K562 (cell line): ENCODE results near the gene LYPLA2. TPM values are rescaled to one million over a fixed set of nuclear protein-coding genes. Genes with fewer than 3 reads are reported as not detected.

Experiments
- BRD4 ChIP-seq: fragments of 200-600 bp; sonication (generic); IDR thresholded peaks from 2 replicates; pipeline ENCODE4 v1.6.1; 2017; ENCODE audit warnings: inconsistent platforms
- BRF2 ChIP-seq: IDR thresholded peaks from 3 replicates; pipeline ENCODE4 v1.6.1; 2011; ENCODE audit warnings: borderline replicate concordance, mild to moderate bottlenecking; ENCODE audit not compliant: insufficient read length, insufficient read depth
- CHAMP1 ChIP-seq: fragments of 450-650 bp; IDR thresholded peaks from 2 replicates; pipeline ENCODE4 v1.6.1; 2016; ENCODE audit warnings: mild to moderate bottlenecking
- DMBX1 ChIP-seq: fragments of 250-450 bp; sonication (Bioruptor Pico); IDR thresholded peaks from 2 replicates; pipeline ENCODE4 v1.8.0; 2022; ENCODE audit warnings: inconsistent platforms, mild to moderate bottlenecking, moderate library complexity, borderline replicate concordance
- FOXP4 ChIP-seq: sonication (generic); formaldehyde crosslinking; IDR thresholded peaks from 2 replicates; pipeline ENCODE4 v1.8.0; 2022; ENCODE audit warnings: mild to moderate bottlenecking, missing genetic modification reagents, borderline replicate concordance
- FUS ChIP-seq: fragments of 200-400 bp; formaldehyde crosslinking; optimal IDR thresholded peaks from 2 replicates; pipeline ENCODE3; 2017; ENCODE audit warnings: low read depth, low read length
- GABPB1 ChIP-seq: sonication (generic); formaldehyde crosslinking; IDR thresholded peaks from 2 replicates; pipeline ENCODE4 v1.8.0; 2022; ENCODE audit warnings: mild to moderate bottlenecking, missing genetic modification reagents
- GTF2B ChIP-seq: IDR thresholded peaks from 2 replicates; pipeline ENCODE4 v1.6.1; 2011; ENCODE audit not compliant: insufficient read length; ENCODE audit errors: extremely low read depth
- MAFK ChIP-seq: IDR thresholded peaks from 2 replicates; pipeline ENCODE4 v1.6.1; 2011; ENCODE audit warnings: low read length, improper control_type of control experiment
- MCM3 ChIP-seq: fragments of 450-650 bp; IDR thresholded peaks from 2 replicates; pipeline ENCODE4 v1.6.1; 2016
- MYBL2 ChIP-seq, 2 experiments: fragments of 450-650 bp in 1 of 2; sonication (generic) in 1 of 2; formaldehyde crosslinking in 1 of 2; IDR thresholded peaks; 2 replicates each; pipeline versions ENCODE4 v1.6.1 to v1.8.1; 2017 to 2022; ENCODE audit warnings: borderline replicate concordance in 1 of 2, inconsistent platforms in 1 of 2, low read depth in 1 of 2, mild to moderate bottlenecking in 1 of 2, missing genetic modification reagents in 1 of 2, moderate library complexity in 1 of 2
- RBM14 ChIP-seq: fragments of 200-400 bp; formaldehyde crosslinking; IDR thresholded peaks from 2 replicates; pipeline ENCODE4 v1.6.1; 2018; ENCODE audit warnings: low read depth, mild to moderate bottlenecking, low read length, moderate library complexity, borderline replicate concordance; ENCODE audit not compliant: insufficient read depth
- SFPQ ChIP-seq: fragments of 200-400 bp; formaldehyde crosslinking; IDR thresholded peaks from 2 replicates; pipeline ENCODE4 v1.6.1; 2017; ENCODE audit warnings: mild to moderate bottlenecking, low read depth, low read length, moderate library complexity
- SMARCE1 ChIP-seq: fragments of 450-650 bp; IDR thresholded peaks from 2 replicates; pipeline ENCODE4 v1.7.1; 2016; ENCODE audit warnings: mild to moderate bottlenecking
- ZBTB1 ChIP-seq: sonication (generic); formaldehyde crosslinking; IDR thresholded peaks from 2 replicates; pipeline ENCODE4 v1.8.1; 2023; ENCODE audit warnings: missing genetic modification reagents, low read depth, mild to moderate bottlenecking, borderline replicate concordance
- ZBTB8A ChIP-seq: fragments of 450-650 bp; IDR thresholded peaks from 2 replicates; pipeline ENCODE4 v1.6.1; 2018; ENCODE audit warnings: mild to moderate bottlenecking, moderate library complexity; ENCODE audit not compliant: partially characterized antibody
- ZNF347 ChIP-seq: fragments of 450-650 bp; formaldehyde crosslinking; IDR thresholded peaks from 2 replicates; pipeline ENCODE4 v1.4.0; 2020; ENCODE audit warnings: low read depth, mild to moderate bottlenecking, moderate library complexity
- ZZZ3 ChIP-seq: fragments of 450-650 bp; IDR thresholded peaks from 2 replicates; pipeline ENCODE4 v1.6.1; 2016; ENCODE audit warnings: antibody characterized with exemption, mild to moderate bottlenecking, moderate library complexity
- polyA plus RNA-seq, 8 experiments: library from polyadenylated mRNA; depleted of rRNA in 4 of 8; stranded (reverse) in 5 of 8; unstranded in 3 of 8; fragments of >200 nt; fragmentation: Nextera tagmentation in 2 of 8; fragmentation: Illumina TruSeq in 1 of 8; extraction: Ambion mirVana in 2 of 8; extraction: Trizol in 1 of 8; gene quantifications; 2 replicates each; pipeline versions ENCODE4 v1.2.1 to v1.2.3, GENCODE V29; 2011 to 2014; ENCODE audit warnings: inconsistent platforms in 1 of 8, missing spikeins in 1 of 8
- total RNA-seq, 7 experiments: library from RNA; depleted of rRNA in 6 of 7; stranded (reverse); fragments of >200 nt in 6 of 7; fragmentation: Illumina TruSeq in 2 of 7; extraction: Trizol in 2 of 7; gene quantifications; 2 replicates each; pipeline versions ENCODE4 v1.2.1 to v1.2.3, GENCODE V29; 2011 to 2021; ENCODE audit warnings: low replicate concordance in 1 of 7

LYPLA2 gene
- total and polyA plus RNA-seq, 9 of the 15 experiments (the other 6 are each of a cell fraction or from before 2014, with no cell fraction given): 3.9 to 128 (median 60.1) TPM

- TF ChIP-seq FUS: peak; percentile 42
- 0 out of 2 replicates have a peak, but pooled peaks have one; percentile 29 for TF ChIP-seq ZZZ3
- no peak for TF ChIP-seq MAFK
- no peak for TF ChIP-seq SFPQ
- TF ChIP-seq ZNF347 (CRISPR knock-in tag): no peak
- TF ChIP-seq RBM14: no peak
- no peak for TF ChIP-seq MYBL2 (IDR thresholded peaks at IDR 0.05; ENCODE audit: low read depth)
- no peak for TF ChIP-seq MYBL2 (CRISPR knock-in tag; IDR thresholded peaks at IDR 0.05; ENCODE audit: borderline replicate concordance)
- peak; percentile 8; the same call in 1 of the 2 replicates for TF ChIP-seq CHAMP1
- TF ChIP-seq FOXP4 (CRISPR knock-in tag): peak; percentile 40; the same call in 1 of the 2 replicates
- no peak for TF ChIP-seq BRD4
- no peak for TF ChIP-seq MCM3
- no peak; the same call in 1 of the 2 replicates for TF ChIP-seq ZBTB1 (CRISPR knock-in tag)
- no peak for TF ChIP-seq DMBX1 (CRISPR knock-in tag)
- no peak for TF ChIP-seq ZBTB8A
- TF ChIP-seq SMARCE1: peak; percentile 92; the same call in 1 of the 2 replicates
- TF ChIP-seq GABPB1 (CRISPR knock-in tag): peak; percentile 90
- peak; percentile 19 for TF ChIP-seq GTF2B
- TF ChIP-seq BRF2: no peak
Measured at GRCh38 chr1:23777979-23778814, 12.7 kb upstream of the LYPLA2 start, which contains the start of gene PITHD1 (continued).
